NCI-H2081 treated with DMSO at 0.1 percent for 48 hours (cell line): Measurements from ENCODE around the gene VTI1A.

Experiments
- DNase-seq: peaks from one replicate; lab custom pipeline; 2025; lab: John Stamatoyannopoulos, UW

The VTI1A gene

GRCh38 chr10:112785089-112785488 lies 338.1 kb downstream of the VTI1A start:
- DNase-seq = no peak

- DNase-seq = no peak
Measured at GRCh38 chr10:112789248-112789647, 342.2 kb downstream of the VTI1A start.

- DNase-seq = no peak
Measured at GRCh38 chr10:112790030-112790429, 343.0 kb downstream of the VTI1A start.

DNA sequence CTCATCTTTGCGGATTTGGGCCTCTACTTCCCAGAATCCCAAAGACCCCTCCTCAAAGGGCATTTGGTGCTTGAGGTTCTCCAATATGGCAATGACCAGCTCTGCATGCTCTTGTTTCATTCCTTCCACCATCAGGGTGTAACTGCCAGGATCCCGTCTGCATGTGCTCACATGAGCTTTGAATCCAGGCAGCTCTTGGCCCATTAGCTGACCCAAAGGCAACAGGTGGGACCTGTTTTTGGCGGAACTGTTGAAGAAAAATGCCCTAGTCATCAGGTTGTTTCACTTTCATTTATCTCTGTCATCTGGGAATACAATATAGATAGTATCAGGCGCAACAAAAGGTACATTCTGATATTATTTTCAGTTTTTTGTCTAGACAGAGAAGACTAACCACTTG lies 343.9 kb downstream of the VTI1A start:
- no peak for DNase-seq

DNA sequence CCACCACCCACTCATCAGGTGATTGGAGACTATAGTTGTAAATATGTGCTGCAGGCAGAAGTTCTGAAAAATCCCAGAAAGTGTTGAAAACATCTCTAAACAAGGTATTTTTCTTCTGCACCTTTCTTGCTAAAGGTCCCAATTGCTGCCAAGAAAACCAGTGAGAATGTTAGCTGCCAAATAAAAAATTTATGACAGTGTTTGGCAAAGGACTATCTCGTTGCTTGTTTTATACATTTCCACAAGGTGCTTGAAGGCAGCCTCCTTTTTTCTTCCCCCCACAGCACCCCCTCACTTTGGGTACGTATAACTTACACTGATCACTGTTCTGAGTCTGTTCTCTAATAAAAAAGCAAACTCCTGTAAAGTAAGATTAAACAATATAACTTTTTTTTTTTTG lies 344.4 kb downstream of the VTI1A start:
- no peak for DNase-seq

GRCh38 chr10:112792487-112793201 lies 345.6 kb downstream of the VTI1A start:
- DNase-seq = no peak

- DNase-seq = no peak
Measured at GRCh38 chr10:112793202-112793921, 346.3 kb downstream of the VTI1A start.

- no peak for DNase-seq
Measured at GRCh38 chr10:112794201-112794600, 347.2 kb downstream of the VTI1A start.

GRCh38 chr10:112795067-112795466 lies 348.1 kb downstream of the VTI1A start:
- DNase-seq = no peak

- DNase-seq = no peak
Measured at GRCh38 chr10:112797197-112797596, 350.2 kb downstream of the VTI1A start.

- no peak for DNase-seq
Measured at GRCh38 chr10:112797855-112798254, 350.8 kb downstream of the VTI1A start.

- DNase-seq = no peak
Measured at GRCh38 chr10:112799038-112799437, 352.0 kb downstream of the VTI1A start.

- no peak for DNase-seq
Measured at GRCh38 chr10:112799726-112800510, 352.9 kb downstream of the VTI1A start.

DNA sequence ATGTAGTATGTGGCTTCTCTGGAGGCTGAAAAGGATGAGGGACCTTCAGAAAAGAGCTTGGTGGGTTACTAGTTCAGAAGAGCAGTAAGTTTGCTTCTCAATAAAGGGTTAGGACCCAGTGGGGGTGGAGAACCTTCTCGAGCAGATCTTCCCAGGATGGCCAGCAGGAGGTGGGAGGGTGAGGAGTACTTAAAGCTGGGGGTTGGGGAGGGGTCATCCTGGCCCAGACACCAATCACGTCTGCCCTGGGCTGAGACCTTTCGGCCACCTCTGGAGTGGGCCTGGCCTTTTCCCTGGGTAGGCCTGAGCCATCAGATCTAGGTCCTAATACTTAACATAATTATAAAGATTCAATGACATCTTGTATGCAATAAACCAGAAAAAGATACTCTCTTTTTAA lies 354.0 kb downstream of the VTI1A start:
- no peak for DNase-seq

DNA sequence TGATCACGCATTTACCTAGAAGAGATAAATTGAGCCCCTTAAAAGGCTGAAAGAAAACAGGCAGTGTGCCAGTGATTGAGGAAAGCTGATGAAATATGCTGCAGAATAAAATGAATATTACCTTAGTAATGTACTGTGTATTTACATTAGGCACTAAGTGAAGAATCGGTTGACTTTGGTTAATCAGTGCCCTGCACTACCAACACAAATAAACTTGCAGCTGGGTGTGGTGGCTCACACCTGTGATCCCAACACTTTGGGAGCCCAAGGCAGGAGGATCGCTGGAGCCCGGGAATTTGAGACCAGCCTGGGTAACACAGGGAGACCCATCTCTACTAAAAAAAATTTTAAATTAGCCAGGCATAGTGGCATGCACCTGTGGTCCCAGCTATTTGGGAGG lies 354.7 kb downstream of the VTI1A start:
- no peak for DNase-seq

DNA sequence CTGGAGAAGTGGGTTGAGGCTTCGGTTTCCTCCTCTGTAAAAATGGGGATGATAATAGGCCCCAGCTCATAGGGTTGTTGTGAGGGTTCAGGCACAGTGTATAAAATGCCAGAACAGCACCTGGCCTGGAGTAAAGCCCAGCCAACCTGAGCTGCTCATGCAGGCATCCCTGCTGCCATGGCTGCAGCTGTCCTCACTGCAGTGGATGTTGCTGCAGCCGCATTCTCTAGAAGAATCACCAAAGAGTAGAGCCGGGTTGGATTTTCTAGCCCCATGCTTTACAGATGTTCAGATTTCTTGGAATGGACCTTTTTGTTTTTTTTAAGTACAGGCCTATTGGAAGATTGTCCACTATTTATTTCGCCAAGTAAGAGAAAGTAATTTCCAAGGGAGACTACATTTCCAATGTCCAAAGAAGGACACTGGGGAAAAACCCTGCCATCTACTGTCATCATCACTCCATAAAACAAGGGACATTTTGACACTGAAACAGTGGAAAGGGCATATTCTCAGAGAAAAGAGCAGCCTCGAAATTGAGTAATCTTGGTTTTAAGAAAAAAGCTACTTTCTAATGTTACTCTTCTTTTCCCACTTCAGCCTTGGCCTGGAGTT lies 355.5 kb downstream of the VTI1A start:
- no peak for DNase-seq

DNA sequence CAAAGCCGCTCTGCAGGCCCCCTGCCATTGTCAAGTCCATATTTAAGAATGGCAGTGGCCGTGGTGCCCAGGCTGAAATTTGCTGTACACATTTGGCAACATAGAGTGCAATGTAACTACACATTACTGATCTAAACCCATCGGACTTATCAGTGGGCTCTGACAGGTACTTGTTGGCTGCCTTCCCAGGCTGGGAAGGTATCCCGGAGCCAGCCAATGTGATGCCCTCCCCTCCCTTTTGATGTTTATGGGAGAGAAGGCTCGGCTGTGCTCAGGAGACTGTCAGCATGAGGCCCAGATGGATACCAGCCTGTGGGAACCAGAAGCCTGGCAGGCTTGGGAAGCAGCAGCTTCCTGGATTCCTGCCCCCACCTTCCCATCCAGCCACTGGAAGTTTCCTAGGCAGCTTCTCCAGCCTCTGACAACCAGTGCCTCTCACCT lies 357.0 kb downstream of the VTI1A start:
- DNase-seq = peak; percentile 13

DNA sequence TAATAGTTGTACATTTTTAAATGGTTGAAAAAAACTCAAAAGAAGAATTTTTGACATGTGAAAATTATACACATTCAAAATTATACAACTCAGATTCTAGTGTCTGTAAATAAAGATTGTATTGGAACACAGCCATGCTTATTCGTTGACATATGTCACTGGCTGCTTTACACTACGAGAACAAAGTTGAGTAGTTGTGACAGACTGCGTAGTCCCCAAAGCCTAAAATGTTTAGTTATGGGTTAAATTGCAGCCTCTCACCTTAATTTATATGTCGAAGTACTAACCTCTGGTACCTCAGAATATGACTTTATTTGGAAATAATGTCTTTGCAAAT lies 358.2 kb downstream of the VTI1A start:
- DNase-seq = no peak

DNA sequence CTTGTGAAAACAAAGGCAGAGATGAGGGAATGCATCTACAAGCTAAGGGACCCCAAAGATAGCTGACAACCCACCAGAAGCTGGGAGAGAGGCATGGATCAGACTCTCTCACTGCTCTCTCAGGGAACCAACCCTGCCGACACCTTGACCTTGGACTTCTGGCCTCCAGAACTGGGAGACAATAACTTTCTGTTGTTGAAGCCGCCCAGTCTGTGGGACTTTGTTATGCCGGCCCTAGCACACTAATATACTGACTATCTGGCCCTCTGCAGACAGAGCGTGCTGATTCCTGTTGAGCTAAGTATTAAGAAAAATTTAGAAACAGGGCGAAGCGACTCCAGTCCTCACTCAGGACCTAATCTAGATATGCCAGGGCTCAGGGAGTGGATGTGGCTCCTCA lies 358.7 kb downstream of the VTI1A start:
- no peak for DNase-seq

GRCh38 chr10:112807013-112807412 lies 360.0 kb downstream of the VTI1A start:
- no peak for DNase-seq

GRCh38 chr10:112809736-112810135 lies 362.7 kb downstream of the VTI1A start:
- DNase-seq = no peak

GRCh38 chr10:112810711-112811151 lies 363.7 kb downstream of the VTI1A start:
- DNase-seq = no peak
